Measurements from ENCODE around the gene RPS2.
A peak's percentile ranks its signal among the peaks of the same experiment; 100 is the strongest.

Gene RPS2

DNA sequence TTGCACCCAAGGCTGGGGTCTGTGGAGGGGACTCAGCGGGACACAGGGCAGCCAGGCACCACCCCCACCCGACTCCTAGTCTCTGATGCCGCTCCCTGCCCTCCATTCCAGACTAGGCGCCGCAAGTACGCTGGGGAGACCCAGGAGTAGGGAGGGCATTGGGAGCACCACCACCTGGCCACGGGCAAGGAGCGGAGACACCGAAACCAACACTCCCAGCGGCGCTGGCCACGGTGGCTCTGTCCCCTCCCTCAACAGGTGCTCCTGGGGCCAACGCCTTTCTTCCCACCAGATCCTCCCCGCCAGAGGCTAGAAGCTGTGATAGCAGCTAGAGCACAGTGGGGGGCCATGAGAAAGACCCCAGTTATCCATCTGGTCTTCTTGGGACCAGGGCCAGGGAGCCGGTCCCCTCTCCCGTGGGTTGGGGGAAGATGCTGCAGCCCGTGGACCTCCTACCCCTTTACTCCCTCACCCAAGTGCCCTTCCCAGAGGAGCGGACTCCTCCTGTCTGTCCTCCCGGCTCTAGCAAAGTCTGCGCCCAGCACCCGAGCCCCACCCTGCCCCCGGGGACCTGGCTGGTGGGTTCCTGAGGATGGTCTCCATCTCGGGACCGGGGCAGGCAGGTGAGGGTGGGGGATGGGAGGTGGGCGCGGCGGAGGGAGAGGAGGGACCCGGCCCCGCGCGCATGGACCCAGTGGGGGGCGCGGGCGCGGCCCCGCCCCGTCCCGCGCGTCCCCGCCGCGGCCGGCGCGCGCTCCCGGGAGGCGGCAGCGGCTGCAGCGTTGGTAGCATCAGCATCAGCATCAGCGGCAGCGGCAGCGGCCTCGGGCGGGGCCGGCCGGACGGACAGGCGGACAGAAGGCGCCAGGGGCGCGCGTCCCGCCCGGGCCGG lies 24.8 kb upstream of the RPS2 start, which contains the start of gene SYNGR3:
SYNGR3 (plus strand) TSS at position 762 of the 892 bp plus-strand sequence. CDS start 133 bp downstream, outside the sequence.
- TF ChIP-seq EP300 (IDR thresholded peaks at IDR 0.05; ENCODE audit: borderline replicate concordance) = no peak
- no peak for TF ChIP-seq FOXM1 (IDR thresholded peaks at IDR 0.05; ENCODE audit: borderline replicate concordance, low read depth)
- no peak for TF ChIP-seq TAF1 (IDR thresholded peaks at IDR 0.05; ENCODE audit: low read depth)
- no peak for TF ChIP-seq RAD21 (IDR thresholded peaks at IDR 0.05; ENCODE audit: low read depth)
- no peak for TF ChIP-seq NFIC (IDR thresholded peaks at IDR 0.05)
- TF ChIP-seq, protein P1, sequence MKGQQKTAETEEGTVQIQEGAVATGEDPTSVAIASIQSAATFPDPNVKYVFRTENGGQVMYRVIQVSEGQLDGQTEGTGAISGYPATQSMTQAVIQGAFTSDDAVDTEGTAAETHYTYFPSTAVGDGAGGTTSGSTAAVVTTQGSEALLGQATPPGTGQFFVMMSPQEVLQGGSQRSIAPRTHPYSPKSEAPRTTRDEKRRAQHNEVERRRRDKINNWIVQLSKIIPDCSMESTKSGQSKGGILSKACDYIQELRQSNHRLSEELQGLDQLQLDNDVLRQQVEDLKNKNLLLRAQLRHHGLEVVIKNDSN (IDR thresholded peaks at IDR 0.05) = no peak

DNA sequence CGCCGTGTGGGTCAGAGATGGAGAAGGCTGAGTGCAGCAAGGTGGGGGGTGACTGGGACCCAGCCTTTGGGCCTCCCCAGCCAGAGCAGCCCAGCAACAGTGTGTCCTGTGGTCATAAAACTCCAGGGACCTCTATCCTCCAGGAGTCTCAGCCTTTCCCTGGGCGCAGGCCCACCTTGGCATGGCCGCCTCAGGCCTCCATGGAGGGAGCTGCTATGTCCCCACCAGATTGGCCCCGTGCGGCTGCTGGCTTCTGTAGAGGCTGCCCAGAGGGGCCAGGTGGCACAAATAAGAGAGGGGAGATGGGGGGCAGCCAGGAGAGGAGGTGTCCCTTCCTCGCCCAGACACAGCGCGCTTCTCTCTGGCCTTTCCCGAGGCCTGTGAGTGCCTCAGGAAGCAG lies 22.6 kb upstream of the RPS2 start:
- TF ChIP-seq, protein P2, sequence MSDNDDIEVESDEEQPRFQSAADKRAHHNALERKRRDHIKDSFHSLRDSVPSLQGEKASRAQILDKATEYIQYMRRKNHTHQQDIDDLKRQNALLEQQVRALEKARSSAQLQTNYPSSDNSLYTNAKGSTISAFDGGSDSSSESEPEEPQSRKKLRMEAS (IDR thresholded peaks at IDR 0.05) = no peak
- TF ChIP-seq TAF1 (IDR thresholded peaks at IDR 0.05; ENCODE audit: low read depth) (no peak), YY1 (IDR thresholded peaks at IDR 0.05; ENCODE audit: low read depth) (no peak), CREB1 (IDR thresholded peaks at IDR 0.05; ENCODE audit: low read depth) (no peak), ZBTB7A (IDR thresholded peaks at IDR 0.05; ENCODE audit: low read depth) (no peak), FOXM1 (IDR thresholded peaks at IDR 0.05; ENCODE audit: borderline replicate concordance, low read depth) (no peak), CEBPB (IDR thresholded peaks at IDR 0.05) (no peak)

DNA sequence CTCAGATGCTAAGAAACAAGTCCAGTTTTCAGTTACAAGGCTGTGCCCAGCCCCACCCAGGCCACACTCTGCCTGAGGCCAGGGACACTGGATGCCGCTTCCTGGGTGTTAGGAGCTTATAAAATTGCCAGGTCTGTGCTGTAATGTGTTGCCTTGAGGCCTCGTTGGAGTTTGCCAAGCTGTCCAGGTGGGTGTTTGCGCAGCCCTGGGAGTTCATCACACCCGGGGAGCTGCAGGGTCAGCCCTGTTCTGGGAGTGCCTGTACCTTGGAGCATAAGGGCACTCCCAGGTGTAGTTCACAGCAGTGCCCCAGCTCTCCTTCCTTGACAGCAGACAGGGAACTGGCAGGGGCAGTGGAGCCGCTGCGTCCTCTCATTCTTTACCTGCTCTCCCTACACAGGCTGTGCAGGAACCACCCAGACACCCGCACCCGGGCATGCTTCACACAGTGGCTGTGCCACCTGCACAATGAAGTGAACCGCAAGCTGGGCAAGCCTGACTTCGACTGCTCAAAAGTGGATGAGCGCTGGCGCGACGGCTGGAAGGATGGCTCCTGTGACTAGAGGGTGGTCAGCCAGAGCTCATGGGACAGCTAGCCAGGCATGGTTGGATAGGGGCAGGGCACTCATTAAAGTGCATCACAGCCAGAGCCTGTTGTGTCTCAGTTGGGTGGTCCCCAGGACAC lies 21.0 kb upstream of the RPS2 start:
- no peak for TF ChIP-seq TEAD4 (IDR thresholded peaks at IDR 0.05)
- TF ChIP-seq EP300 (IDR thresholded peaks at IDR 0.05; ENCODE audit: borderline replicate concordance) = no peak
- no peak for TF ChIP-seq TAF1 (IDR thresholded peaks at IDR 0.05; ENCODE audit: low read depth)
- no peak for TF ChIP-seq FOXM1 (IDR thresholded peaks at IDR 0.05; ENCODE audit: borderline replicate concordance, low read depth)
- TF ChIP-seq, protein P2 (IDR thresholded peaks at IDR 0.05) = no peak
- TF ChIP-seq NFIC (IDR thresholded peaks at IDR 0.05) = no peak

DNA sequence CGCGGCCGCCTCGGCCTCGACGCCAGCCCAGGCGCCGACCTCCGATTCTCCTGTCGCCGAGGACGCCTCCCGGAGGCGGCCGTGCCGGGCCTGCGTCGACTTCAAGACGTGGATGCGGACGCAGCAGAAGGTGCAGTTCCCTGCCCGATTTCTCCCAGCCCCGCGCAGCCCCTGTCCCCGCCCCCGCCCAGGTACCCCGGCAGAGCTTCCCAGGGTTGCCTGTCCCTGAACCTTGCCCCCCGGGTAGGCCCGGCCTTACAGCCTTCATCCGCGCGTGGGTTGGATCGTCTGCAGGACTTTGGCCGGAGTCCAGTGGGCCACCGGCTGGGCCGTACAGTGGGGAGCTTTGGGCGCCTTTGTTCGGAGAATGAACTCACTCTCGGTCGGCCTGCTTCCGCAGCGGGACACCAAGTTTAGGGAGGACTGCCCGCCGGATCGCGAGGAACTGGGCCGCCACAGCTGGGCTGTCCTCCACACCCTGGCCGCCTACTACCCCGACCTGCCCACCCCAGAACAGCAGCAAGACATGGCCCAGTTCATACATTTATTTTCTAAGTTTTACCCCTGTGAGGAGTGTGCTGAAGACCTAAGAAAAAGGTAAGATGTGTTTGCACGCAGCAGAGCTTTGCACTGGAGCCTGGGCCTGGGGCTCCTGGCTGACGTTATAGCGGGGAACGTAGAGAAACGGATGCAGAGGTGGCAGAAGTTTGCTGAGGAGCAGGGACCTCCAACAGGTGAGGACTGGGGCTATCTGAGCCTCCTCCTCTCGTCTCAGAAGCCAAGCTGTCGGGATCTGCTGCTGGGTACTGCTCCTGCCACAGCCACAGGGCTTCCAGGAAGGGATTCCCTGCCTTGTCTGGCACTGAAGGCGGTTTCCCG lies 20.0 kb upstream of the RPS2 start:
- peak; percentile 56; the same call in 1 of the 2 replicates for TF ChIP-seq NFIC (IDR thresholded peaks at IDR 0.05)
- TF ChIP-seq TAF1 (IDR thresholded peaks at IDR 0.05; ENCODE audit: low read depth) = no peak

DNA sequence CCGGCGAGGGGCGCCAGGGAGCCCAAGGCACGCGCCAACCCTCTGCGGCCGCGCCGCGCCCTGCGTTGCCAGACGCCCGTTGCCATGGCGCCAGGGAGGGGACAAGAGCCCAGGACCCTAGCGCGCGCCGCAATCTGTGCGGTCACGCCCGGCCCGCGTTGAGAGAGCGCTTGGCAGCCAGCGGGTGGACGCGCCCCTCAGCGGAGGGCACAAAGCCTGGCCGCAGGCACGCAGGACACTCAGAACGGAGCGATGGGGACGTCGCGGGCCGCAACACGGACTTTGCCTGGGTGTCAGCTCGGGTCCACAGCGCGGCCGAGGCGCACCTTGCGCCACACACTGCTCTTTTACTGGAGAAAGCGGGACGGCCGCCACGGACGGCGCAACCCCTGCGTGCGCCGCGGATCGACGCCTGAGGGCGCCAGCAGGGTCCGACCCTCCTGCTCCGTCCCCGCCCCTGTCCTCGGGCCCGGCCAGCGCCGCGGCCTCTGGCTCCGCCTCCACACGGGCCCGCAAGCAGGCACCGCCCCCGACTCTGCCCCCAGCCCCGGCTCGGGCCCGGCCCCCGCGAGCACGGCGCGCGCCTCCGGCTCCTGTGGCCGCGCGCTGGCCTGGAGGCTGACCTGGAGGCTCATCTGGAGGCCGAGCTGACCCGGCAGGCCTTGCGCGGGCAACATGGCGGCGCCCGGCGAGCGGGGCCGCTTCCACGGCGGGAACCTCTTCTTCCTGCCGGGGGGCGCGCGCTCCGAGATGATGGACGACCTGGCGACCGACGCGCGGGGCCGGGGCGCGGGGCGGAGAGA lies 19.1 kb upstream of the RPS2 start, which contains the start of gene GFER:
GFER (plus strand) TSS at position 650 of the 803 bp plus-strand sequence; CDS start at position 676, 26 bp downstream.
- TF ChIP-seq NFIC (IDR thresholded peaks at IDR 0.05) (no peak), TAF1 (IDR thresholded peaks at IDR 0.05; ENCODE audit: low read depth) (peak; percentile 84; the same call in 1 of the 2 replicates), CEBPB (IDR thresholded peaks at IDR 0.05) (no peak), TEAD4 (IDR thresholded peaks at IDR 0.05) (no peak; the same call in 1 of the 2 replicates), EGR1 (IDR thresholded peaks at IDR 0.05) (0 out of 2 replicates have a peak, but pooled peaks have one; percentile 29), RAD21 (IDR thresholded peaks at IDR 0.05; ENCODE audit: low read depth) (no peak; the same call in 1 of the 2 replicates), TCF12 (IDR thresholded peaks at IDR 0.05; ENCODE audit: low read depth) (0 out of 2 replicates have a peak, but pooled peaks have one; percentile 24), FOXM1 (IDR thresholded peaks at IDR 0.05; ENCODE audit: borderline replicate concordance, low read depth) (no peak), EP300 (IDR thresholded peaks at IDR 0.05; ENCODE audit: borderline replicate concordance) (0 out of 2 replicates have a peak, but pooled peaks have one; percentile 15), CREB1 (IDR thresholded peaks at IDR 0.05; ENCODE audit: low read depth) (no peak), YY1 (IDR thresholded peaks at IDR 0.05; ENCODE audit: low read depth) (peak; percentile 96), ZBTB7A (IDR thresholded peaks at IDR 0.05; ENCODE audit: low read depth) (peak; percentile 91)
- TF ChIP-seq, protein P2 (IDR thresholded peaks at IDR 0.05) = peak; percentile 32
- TF ChIP-seq, protein P3, sequence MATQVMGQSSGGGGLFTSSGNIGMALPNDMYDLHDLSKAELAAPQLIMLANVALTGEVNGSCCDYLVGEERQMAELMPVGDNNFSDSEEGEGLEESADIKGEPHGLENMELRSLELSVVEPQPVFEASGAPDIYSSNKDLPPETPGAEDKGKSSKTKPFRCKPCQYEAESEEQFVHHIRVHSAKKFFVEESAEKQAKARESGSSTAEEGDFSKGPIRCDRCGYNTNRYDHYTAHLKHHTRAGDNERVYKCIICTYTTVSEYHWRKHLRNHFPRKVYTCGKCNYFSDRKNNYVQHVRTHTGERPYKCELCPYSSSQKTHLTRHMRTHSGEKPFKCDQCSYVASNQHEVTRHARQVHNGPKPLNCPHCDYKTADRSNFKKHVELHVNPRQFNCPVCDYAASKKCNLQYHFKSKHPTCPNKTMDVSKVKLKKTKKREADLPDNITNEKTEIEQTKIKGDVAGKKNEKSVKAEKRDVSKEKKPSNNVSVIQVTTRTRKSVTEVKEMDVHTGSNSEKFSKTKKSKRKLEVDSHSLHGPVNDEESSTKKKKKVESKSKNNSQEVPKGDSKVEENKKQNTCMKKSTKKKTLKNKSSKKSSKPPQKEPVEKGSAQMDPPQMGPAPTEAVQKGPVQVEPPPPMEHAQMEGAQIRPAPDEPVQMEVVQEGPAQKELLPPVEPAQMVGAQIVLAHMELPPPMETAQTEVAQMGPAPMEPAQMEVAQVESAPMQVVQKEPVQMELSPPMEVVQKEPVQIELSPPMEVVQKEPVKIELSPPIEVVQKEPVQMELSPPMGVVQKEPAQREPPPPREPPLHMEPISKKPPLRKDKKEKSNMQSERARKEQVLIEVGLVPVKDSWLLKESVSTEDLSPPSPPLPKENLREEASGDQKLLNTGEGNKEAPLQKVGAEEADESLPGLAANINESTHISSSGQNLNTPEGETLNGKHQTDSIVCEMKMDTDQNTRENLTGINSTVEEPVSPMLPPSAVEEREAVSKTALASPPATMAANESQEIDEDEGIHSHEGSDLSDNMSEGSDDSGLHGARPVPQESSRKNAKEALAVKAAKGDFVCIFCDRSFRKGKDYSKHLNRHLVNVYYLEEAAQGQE (IDR thresholded peaks at IDR 0.05; ENCODE audit: low read depth) = no peak
- TF ChIP-seq, protein P1 (IDR thresholded peaks at IDR 0.05) = no peak
